Measurements from ENCODE around the gene INCA1.

DNA sequence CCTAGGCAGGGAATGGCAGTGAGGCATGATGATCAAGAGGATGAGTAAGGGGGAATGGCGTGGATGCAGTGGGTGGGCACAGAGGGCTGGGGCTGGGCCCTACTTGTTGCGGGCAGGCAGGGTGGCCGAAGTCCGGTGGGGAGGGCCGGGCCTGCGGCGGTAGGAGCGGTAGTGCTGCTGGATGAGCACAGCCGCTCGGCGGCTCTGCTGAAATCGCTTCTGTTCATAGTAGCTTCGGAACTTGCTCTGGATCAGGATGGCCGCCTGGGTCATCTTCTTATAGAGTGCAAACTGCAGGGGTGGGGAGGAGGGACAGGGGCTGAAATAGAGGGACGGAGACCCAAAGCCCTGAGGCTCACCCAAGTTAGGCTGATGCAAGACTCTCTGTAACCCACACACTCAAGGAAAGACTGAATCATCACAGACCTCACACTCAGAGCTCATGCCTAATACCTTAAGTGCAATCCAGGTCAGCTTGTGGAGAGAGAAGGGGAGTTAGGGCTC lies 28.2 kb downstream of the INCA1 start:
- TF ChIP-seq, protein P1, sequence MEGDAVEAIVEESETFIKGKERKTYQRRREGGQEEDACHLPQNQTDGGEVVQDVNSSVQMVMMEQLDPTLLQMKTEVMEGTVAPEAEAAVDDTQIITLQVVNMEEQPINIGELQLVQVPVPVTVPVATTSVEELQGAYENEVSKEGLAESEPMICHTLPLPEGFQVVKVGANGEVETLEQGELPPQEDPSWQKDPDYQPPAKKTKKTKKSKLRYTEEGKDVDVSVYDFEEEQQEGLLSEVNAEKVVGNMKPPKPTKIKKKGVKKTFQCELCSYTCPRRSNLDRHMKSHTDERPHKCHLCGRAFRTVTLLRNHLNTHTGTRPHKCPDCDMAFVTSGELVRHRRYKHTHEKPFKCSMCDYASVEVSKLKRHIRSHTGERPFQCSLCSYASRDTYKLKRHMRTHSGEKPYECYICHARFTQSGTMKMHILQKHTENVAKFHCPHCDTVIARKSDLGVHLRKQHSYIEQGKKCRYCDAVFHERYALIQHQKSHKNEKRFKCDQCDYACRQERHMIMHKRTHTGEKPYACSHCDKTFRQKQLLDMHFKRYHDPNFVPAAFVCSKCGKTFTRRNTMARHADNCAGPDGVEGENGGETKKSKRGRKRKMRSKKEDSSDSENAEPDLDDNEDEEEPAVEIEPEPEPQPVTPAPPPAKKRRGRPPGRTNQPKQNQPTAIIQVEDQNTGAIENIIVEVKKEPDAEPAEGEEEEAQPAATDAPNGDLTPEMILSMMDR (IDR thresholded peaks at IDR 0.05), result no peak
- TF ChIP-seq POLR2A (IDR thresholded peaks at IDR 0.05), result no peak
